GM23338 (cell line): ENCODE measurements around the gene CMIP. TPM values are rescaled to one million over a fixed set of nuclear protein-coding genes. Genes with fewer than 3 reads are reported as not detected.

Experiments
- ATAC-seq: fragments of 200-7000 bp; cut with Tn5 transposase; 3 replicates; pipeline ENCODE4 v1.9.1; 2020
- DNase-seq: peaks from one replicate; pipeline ENCODE4 v3.0.0-alpha.2; 2015; ENCODE audit warnings: low spot score
- H2AFZ ChIP-seq: fragments of 200-600 bp; sonication (generic); 2 replicates; pipeline ENCODE4 v1.8.0; 2016; ENCODE audit warnings: antibody characterized with exemption, mild to moderate bottlenecking, moderate library complexity
- H3F3A ChIP-seq: fragments of 200-600 bp; sonication (generic); replicated peaks from 2 replicates; pipeline ENCODE4 v1.8.0; 2017; ENCODE audit warnings: antibody characterized with exemption, mixed run types, low read depth
- H3K27ac ChIP-seq: fragments of 200-600 bp; sonication (generic); 2 replicates; pipeline ENCODE4 v1.6.1; 2016; ENCODE audit warnings: low read depth
- H3K27me3 ChIP-seq: fragments of 200-600 bp; sonication (generic); 2 replicates; pipeline ENCODE4 v1.8.0; 2016; ENCODE audit warnings: mild to moderate bottlenecking, mixed run types, moderate library complexity; ENCODE audit not compliant: insufficient read depth
- H3K36me3 ChIP-seq: fragments of 200-600 bp; sonication (generic); 2 replicates; pipeline ENCODE4 v1.8.0; 2016; ENCODE audit warnings: mild to moderate bottlenecking; ENCODE audit not compliant: insufficient read depth
- H3K4me1 ChIP-seq: fragments of 200-600 bp; sonication (generic); 2 replicates; pipeline ENCODE4 v1.8.0; 2016; ENCODE audit warnings: mild to moderate bottlenecking, moderate library complexity; ENCODE audit not compliant: insufficient read depth
- H3K4me2 ChIP-seq: fragments of 200-600 bp; sonication (generic); 2 replicates; pipeline ENCODE4 v1.7.1; 2017; ENCODE audit warnings: mixed run types
- H3K4me3 ChIP-seq: fragments of 200-600 bp; sonication (generic); 2 replicates; pipeline ENCODE4 v1.6.1; 2016; ENCODE audit warnings: mixed run types
- H3K79me2 ChIP-seq: fragments of 200-600 bp; sonication (generic); replicated peaks from 2 replicates; pipeline ENCODE4 v1.8.0; 2017; ENCODE audit warnings: mild to moderate bottlenecking; ENCODE audit not compliant: insufficient read depth
- H3K9me2 ChIP-seq: fragments of 200-600 bp; sonication (generic); 2 replicates; pipeline ENCODE4 v1.8.0; 2017; ENCODE audit not compliant: insufficient read depth
- H4K20me1 ChIP-seq: fragments of 200-600 bp; sonication (generic); replicated peaks from 2 replicates; pipeline ENCODE4 v1.8.0; 2017; ENCODE audit warnings: mild to moderate bottlenecking; ENCODE audit not compliant: insufficient read depth
- H3K27ac Mint-ChIP-seq: 2 replicates; pipeline ENCODE4 v1.8.0; 2020; ENCODE audit warnings: inconsistent platforms, mild to moderate bottlenecking, moderate library complexity, mixed read lengths
- H3K27me3 Mint-ChIP-seq: 3 replicates; pipeline ENCODE4 v1.8.0; 2022; ENCODE audit warnings: low read depth, mild to moderate bottlenecking, moderate library complexity, mixed read lengths, inconsistent platforms; ENCODE audit not compliant: insufficient read depth, poor library complexity
- H3K36me3 Mint-ChIP-seq: 3 replicates; pipeline ENCODE4 v1.8.0; 2021; ENCODE audit warnings: low read depth, mild to moderate bottlenecking, inconsistent platforms, moderate library complexity, mixed read lengths
- H3K4me1 Mint-ChIP-seq: 3 replicates; pipeline ENCODE4 v1.8.0; 2020; ENCODE audit warnings: mild to moderate bottlenecking, inconsistent platforms, mixed read lengths
- H3K4me3 Mint-ChIP-seq: 3 replicates; pipeline ENCODE4 v1.8.0; 2021; ENCODE audit warnings: moderate library complexity, mild to moderate bottlenecking, inconsistent platforms, mixed read lengths
- H3K9me3 Mint-ChIP-seq: 3 replicates; pipeline ENCODE4 v1.8.0; 2020; ENCODE audit warnings: moderate library complexity, mild to moderate bottlenecking, inconsistent platforms, mixed read lengths
- CTCF ChIP-seq, 2 experiments: fragments of 200-600 bp in 1 of 2; sonication (generic) in 1 of 2; conservative IDR thresholded peaks; 2 replicates each; pipeline versions ENCODE4 v1.5.1 to v1.6.1; 2016 to 2017; ENCODE audit warnings: antibody characterized with exemption in 2 of 2, low read depth in 2 of 2, mild to moderate bottlenecking in 2 of 2, moderate library complexity in 1 of 2
- NANOG ChIP-seq: IDR thresholded peaks from 2 replicates; pipeline ENCODE4 v1.6.1; 2016; ENCODE audit warnings: antibody characterized with exemption, borderline replicate concordance
- STAT1 ChIP-seq: IDR thresholded peaks from one replicate; pipeline ENCODE4 v1.6.1; 2016; ENCODE audit warnings: antibody characterized with exemption; ENCODE audit not compliant: unreplicated experiment
- ZNF331 ChIP-seq: fragments of 250-450 bp; sonication (Bioruptor Pico); IDR thresholded peaks from 2 replicates; pipeline ENCODE4 v1.5.0; 2020; ENCODE audit warnings: low read depth, mild to moderate bottlenecking, moderate library complexity
- polyA plus RNA-seq: library from polyadenylated mRNA; unstranded; fragments of >200 nt; fragmentation: Nextera tagmentation; extraction: Ambion mirVana; gene quantifications from 2 replicates; pipeline ENCODE4 v1.2.1, GENCODE V29; 2016
- total RNA-seq: library from RNA; depleted of rRNA; stranded (reverse); fragments of >200 nt; shearing (Covaris generic); gene quantifications from 2 replicates; pipeline ENCODE4 v1.2.3, GENCODE V29; 2014
- TF ChIP-seq, protein P1 (sequence below): IDR thresholded peaks from one replicate; pipeline ENCODE4 v1.6.1; 2018; ENCODE audit warnings: antibody characterized with exemption; ENCODE audit not compliant: unreplicated experiment
- TF ChIP-seq, protein P2 (sequence below): fragments of 250-450 bp; sonication (Bioruptor Pico); IDR thresholded peaks from 2 replicates; pipeline ENCODE4 v1.5.0; 2020; ENCODE audit warnings: mild to moderate bottlenecking, moderate library complexity

The CMIP gene
- total and polyA plus RNA-seq, 2 experiments from 2014 or later: 9.5 to 62.3 TPM

GRCh38 chr16:81543571-81543970 lies 99.0 kb downstream of the CMIP start:
- Histone ChIP-seq H3K4me1 (peaks cover 24% of the 10 kb centered on the region), H4K20me1 (peaks cover 54% of the 10 kb centered on the region), H3F3A (0 out of 2 replicates have a peak, but pooled peaks cover 3% of the 10 kb centered on the region), H3K9me2 (no peaks in the 10 kb centered on the region), H3K27me3 (no peaks in the 10 kb centered on the region), H3K4me2 (no peak overlapping the region), H3K4me3 (no peak overlapping the region), H3K27ac (peak overlapping the region; percentile 55; the same call in 1 of the 2 replicates), H3K79me2 (peaks cover 98% of the 10 kb centered on the region), H3K36me3 (no peaks in the 10 kb centered on the region), H2AFZ (no peak overlapping the region)
- Mint-ChIP-seq H3K36me3 (no peaks in the 10 kb centered on the region), H3K4me1 (peaks cover 62% of the 10 kb centered on the region), H3K27ac (no peak overlapping the region), H3K9me3 (no peaks in the 10 kb centered on the region), H3K4me3 (no peak overlapping the region), H3K27me3 (peaks cover 11% of the 10 kb centered on the region)
- DNase-seq (no peak), ATAC-seq (no peak)
- TF ChIP-seq ZNF331: no peak
- TF ChIP-seq STAT1: no peak
- TF ChIP-seq CTCF (conservative IDR thresholded peaks at IDR 0.05; ENCODE audit: low read depth in 2 of 2): no peak
- no peak for TF ChIP-seq NANOG
- TF ChIP-seq, protein P1, sequence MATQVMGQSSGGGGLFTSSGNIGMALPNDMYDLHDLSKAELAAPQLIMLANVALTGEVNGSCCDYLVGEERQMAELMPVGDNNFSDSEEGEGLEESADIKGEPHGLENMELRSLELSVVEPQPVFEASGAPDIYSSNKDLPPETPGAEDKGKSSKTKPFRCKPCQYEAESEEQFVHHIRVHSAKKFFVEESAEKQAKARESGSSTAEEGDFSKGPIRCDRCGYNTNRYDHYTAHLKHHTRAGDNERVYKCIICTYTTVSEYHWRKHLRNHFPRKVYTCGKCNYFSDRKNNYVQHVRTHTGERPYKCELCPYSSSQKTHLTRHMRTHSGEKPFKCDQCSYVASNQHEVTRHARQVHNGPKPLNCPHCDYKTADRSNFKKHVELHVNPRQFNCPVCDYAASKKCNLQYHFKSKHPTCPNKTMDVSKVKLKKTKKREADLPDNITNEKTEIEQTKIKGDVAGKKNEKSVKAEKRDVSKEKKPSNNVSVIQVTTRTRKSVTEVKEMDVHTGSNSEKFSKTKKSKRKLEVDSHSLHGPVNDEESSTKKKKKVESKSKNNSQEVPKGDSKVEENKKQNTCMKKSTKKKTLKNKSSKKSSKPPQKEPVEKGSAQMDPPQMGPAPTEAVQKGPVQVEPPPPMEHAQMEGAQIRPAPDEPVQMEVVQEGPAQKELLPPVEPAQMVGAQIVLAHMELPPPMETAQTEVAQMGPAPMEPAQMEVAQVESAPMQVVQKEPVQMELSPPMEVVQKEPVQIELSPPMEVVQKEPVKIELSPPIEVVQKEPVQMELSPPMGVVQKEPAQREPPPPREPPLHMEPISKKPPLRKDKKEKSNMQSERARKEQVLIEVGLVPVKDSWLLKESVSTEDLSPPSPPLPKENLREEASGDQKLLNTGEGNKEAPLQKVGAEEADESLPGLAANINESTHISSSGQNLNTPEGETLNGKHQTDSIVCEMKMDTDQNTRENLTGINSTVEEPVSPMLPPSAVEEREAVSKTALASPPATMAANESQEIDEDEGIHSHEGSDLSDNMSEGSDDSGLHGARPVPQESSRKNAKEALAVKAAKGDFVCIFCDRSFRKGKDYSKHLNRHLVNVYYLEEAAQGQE: no peak
- TF ChIP-seq, protein P2, sequence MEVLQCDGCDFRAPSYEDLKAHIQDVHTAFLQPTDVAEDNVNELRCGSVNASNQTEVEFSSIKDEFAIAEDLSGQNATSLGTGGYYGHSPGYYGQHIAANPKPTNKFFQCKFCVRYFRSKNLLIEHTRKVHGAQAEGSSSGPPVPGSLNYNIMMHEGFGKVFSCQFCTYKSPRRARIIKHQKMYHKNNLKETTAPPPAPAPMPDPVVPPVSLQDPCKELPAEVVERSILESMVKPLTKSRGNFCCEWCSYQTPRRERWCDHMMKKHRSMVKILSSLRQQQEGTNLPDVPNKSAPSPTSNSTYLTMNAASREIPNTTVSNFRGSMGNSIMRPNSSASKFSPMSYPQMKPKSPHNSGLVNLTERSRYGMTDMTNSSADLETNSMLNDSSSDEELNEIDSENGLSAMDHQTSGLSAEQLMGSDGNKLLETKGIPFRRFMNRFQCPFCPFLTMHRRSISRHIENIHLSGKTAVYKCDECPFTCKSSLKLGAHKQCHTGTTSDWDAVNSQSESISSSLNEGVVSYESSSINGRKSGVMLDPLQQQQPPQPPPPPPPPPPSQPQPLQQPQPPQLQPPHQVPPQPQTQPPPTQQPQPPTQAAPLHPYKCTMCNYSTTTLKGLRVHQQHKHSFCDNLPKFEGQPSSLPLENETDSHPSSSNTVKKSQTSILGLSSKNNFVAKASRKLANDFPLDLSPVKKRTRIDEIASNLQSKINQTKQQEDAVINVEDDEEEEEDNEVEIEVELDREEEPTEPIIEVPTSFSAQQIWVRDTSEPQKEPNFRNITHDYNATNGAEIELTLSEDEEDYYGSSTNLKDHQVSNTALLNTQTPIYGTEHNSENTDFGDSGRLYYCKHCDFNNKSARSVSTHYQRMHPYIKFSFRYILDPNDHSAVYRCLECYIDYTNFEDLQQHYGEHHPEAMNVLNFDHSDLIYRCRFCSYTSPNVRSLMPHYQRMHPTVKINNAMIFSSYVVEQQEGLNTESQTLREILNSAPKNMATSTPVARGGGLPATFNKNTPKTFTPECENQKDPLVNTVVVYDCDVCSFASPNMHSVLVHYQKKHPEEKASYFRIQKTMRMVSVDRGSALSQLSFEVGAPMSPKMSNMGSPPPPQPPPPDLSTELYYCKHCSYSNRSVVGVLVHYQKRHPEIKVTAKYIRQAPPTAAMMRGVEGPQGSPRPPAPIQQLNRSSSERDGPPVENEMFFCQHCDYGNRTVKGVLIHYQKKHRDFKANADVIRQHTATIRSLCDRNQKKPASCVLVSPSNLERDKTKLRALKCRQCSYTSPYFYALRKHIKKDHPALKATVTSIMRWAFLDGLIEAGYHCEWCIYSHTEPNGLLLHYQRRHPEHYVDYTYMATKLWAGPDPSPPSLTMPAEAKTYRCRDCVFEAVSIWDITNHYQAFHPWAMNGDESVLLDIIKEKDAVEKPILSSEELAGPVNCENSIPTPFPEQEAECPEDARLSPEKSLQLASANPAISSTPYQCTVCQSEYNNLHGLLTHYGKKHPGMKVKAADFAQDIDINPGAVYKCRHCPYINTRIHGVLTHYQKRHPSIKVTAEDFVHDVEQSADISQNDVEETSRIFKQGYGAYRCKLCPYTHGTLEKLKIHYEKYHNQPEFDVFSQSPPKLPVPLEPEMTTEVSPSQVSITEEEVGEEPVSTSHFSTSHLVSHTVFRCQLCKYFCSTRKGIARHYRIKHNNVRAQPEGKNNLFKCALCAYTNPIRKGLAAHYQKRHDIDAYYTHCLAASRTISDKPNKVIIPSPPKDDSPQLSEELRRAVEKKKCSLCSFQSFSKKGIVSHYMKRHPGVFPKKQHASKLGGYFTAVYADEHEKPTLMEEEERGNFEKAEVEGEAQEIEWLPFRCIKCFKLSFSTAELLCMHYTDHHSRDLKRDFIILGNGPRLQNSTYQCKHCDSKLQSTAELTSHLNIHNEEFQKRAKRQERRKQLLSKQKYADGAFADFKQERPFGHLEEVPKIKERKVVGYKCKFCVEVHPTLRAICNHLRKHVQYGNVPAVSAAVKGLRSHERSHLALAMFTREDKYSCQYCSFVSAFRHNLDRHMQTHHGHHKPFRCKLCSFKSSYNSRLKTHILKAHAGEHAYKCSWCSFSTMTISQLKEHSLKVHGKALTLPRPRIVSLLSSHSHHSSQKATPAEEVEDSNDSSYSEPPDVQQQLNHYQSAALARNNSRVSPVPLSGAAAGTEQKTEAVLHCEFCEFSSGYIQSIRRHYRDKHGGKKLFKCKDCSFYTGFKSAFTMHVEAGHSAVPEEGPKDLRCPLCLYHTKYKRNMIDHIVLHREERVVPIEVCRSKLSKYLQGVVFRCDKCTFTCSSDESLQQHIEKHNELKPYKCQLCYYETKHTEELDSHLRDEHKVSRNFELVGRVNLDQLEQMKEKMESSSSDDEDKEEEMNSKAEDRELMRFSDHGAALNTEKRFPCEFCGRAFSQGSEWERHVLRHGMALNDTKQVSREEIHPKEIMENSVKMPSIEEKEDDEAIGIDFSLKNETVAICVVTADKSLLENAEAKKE (CRISPR knock-in tag): no peak
